Measurements from ENCODE around the gene KCNJ1. TPM values are rescaled to one million over a fixed set of nuclear protein-coding genes. Genes with fewer than 3 reads are reported as not detected.

Gene KCNJ1
- polyA plus RNA-seq, 1 of the 3 experiments (the other 2 are of a cell fraction): not detected

- Histone ChIP-seq H3K79me2 (ENCODE audit: insufficient read depth) (no peaks in the 10 kb centered on the region), H3K27ac (ENCODE audit: low read depth in 2 of 2, low read length in 1 of 2) (no peak overlapping the region), H4K20me1 (ENCODE audit: insufficient read depth) (no peaks in the 10 kb centered on the region), H3K27me3 (ENCODE audit: insufficient read depth) (peaks cover 6% of the 10 kb centered on the region; the same call in 1 of the 2 replicates), H3K4me2 (no peak overlapping the region), H3K4me1 (ENCODE audit: control insufficient read depth in 1 of 2, insufficient read depth in 2 of 2, low read depth in 1 of 2, low read length in 1 of 2) (no peaks in the 10 kb centered on the region; a peak in 1 of 4 replicates), H3K9ac (no peak overlapping the region), H3K4me3 (ENCODE audit: low read depth in 2 of 2, low read length in 1 of 2) (no peak overlapping the region), H2AFZ (ENCODE audit: low read depth) (no peak overlapping the region), H3F3A (replicated peaks; ENCODE audit: insufficient read depth) (no peaks in the 10 kb centered on the region), H3K9me2 (no peaks in the 10 kb centered on the region), H3K9me3 (no peaks in the 10 kb centered on the region), H3K36me3 (replicated peaks in 1 of 2; ENCODE audit: control insufficient read depth in 1 of 2, insufficient read depth in 2 of 2, low read length in 1 of 2) (no peaks in the 10 kb centered on the region)
- no peak for TF ChIP-seq SMC3 (IDR thresholded peaks at IDR 0.05; ENCODE audit: low read depth, low read length)
- no peak for TF ChIP-seq TAF1 (IDR thresholded peaks at IDR 0.05; ENCODE audit: borderline replicate concordance, low read depth, low read length)
- TF ChIP-seq REST (IDR thresholded peaks at IDR 0.05; ENCODE audit: low read depth, low read length): no peak
- TF ChIP-seq ZBTB33 (IDR thresholded peaks at IDR 0.05; ENCODE audit: borderline replicate concordance, low read depth): no peak
- no peak for TF ChIP-seq IRF3 (IDR thresholded peaks at IDR 0.05; ENCODE audit: low read depth, low read length)
- TF ChIP-seq MAX (IDR thresholded peaks at IDR 0.05; ENCODE audit: low read depth): no peak
- TF ChIP-seq FOSL2 (IDR thresholded peaks at IDR 0.05; ENCODE audit: borderline replicate concordance, low read depth): no peak
- no peak for TF ChIP-seq TEAD4 (IDR thresholded peaks at IDR 0.05; ENCODE audit: borderline replicate concordance, insufficient read depth)
- no peak for TF ChIP-seq USF1 (IDR thresholded peaks at IDR 0.05; ENCODE audit: borderline replicate concordance, low read depth)
- CTCF ChIA-PET: interaction anchor here (1.0 to 4.9 kb wide), 5 partner anchors 9 to 451 kb away, joined by 3 to 61 read pairs (median 5); no protein-coding TSS in a partner anchor
- POLR2A ChIA-PET: no interaction called here
- no peak for DNase-seq
- WGBS (ENCODE audit: low lambda C conversion rate): 71% methylated on average over 8 of the region's 8 CpGs
Observed at GRCh38 chr11:128881221-128881620, 14.1 kb upstream of the KCNJ1 start.
